Esophagus muscularis mucosa (tissue), 3 donors: ENCODE results near the gene PLIN4.

Experiments
- CTCF ChIP-seq, 3 experiments: fragments of 200-600 bp in 2 of 3; fragments of 450-650 bp in 1 of 3; sonication (generic) in 2 of 3; IDR thresholded peaks; one replicate each; pipeline ENCODE4 v1.5.1; 2017 to 2019; ENCODE audit warnings: antibody characterized with exemption in 3 of 3, mild to moderate bottlenecking in 2 of 3, moderate library complexity in 1 of 3
- POLR2AphosphoS5 ChIP-seq, 2 donors: sonication (generic); formaldehyde crosslinking; IDR thresholded peaks; one replicate each; pipeline ENCODE4 v1.6.1; 2017; ENCODE audit warnings: antibody characterized with exemption in 2 of 2

GRCh38 chr19:4553775-4554174, 35.5 kb upstream of the PLIN4 start:
- TF ChIP-seq CTCF (IDR thresholded peaks at IDR 0.05) (no peak), POLR2AphosphoS5 (IDR thresholded peaks at IDR 0.05) (no peak)
